ENCODE data around the gene ARHGAP10.

ARHGAP10 gene, protein sequence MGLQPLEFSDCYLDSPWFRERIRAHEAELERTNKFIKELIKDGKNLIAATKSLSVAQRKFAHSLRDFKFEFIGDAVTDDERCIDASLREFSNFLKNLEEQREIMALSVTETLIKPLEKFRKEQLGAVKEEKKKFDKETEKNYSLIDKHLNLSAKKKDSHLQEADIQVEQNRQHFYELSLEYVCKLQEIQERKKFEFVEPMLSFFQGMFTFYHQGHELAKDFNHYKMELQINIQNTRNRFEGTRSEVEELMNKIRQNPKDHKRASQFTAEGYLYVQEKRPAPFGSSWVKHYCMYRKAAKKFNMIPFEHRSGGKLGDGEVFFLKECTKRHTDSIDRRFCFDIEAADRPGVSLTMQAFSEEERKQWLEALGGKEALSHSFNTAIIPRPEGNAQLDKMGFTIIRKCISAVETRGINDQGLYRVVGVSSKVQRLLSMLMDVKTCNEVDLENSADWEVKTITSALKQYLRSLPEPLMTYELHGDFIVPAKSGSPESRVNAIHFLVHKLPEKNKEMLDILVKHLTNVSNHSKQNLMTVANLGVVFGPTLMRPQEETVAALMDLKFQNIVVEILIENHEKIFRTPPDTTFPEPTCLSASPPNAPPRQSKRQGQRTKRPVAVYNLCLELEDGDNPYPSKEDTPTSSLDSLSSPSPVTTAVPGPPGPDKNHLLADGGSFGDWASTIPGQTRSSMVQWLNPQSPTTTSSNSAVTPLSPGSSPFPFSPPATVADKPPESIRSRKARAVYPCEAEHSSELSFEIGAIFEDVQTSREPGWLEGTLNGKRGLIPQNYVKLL

DNA sequence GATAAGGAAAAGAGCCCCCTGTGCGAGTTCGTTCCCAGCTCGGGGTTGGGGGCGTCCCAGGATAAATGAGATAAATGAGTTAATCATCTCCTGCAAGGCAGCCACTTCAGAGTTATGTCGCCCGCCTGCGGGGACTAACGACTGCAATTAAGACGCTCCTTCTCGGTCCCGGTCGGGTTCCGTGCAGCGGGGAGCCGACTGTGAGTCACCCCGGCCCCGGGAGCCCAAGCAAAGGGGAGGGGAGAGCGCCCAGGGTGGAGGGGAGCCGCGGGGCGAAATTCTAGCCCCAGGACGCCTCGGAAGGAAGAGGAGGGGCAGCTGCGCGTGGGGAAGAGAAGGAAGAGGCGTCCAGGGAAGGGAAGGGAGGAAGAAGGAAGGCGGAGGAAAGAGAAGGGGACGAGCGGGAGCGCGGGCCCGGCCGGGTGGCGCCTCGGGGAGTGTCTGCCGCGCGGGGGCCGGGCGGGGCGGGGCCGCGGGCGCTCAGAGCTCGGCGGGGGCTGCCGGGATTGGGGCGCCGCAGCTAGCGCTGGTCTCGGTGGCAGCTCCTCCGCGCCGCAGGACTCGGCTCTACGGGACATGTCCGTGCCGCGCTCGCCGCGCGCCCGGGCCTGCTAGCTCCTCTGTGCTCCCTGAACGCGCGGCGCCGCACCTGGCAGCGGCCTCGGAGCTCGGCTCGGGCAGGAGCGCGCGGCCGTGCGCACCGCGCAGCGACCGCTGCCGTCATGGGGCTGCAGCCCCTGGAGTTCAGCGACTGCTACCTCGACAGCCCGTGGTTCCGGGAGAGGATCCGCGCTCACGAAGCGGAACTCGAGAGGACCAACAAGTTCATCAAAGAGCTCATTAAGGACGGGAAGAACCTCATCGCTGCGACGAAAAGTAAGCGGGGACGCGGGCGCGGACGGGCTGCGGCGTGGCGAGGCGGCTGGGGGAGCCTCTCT lies at the start of gene ARHGAP10:
ARHGAP10 (plus strand) TSS at position 509 of the 938 bp plus-strand sequence; CDS start at position 723, 214 bp downstream.
- peak within 1 kb of the TSS; percentile 85 for H3K4me3 Mint-ChIP-seq
- H3K9me3 Mint-ChIP-seq = no peaks in the 10 kb centered on the region
- peaks cover 47% of the 10 kb centered on the region for H3K4me1 Mint-ChIP-seq (ENCODE audit: low read depth)
- peak; percentile 83 for DNase-seq
- peaks cover 2% of the 10 kb centered on the region for H3K36me3 Mint-ChIP-seq (ENCODE audit: low read depth)
- H3K27ac Mint-ChIP-seq = peak within 1 kb of the TSS; percentile 87
- peaks cover 6% of the 10 kb centered on the region for H3K27me3 Mint-ChIP-seq

GRCh38 chr4:147682755-147683154 lies 49.1 kb upstream of the ARHGAP10 start:
- Mint-ChIP-seq H3K27me3 (peaks cover 12% of the 10 kb centered on the region), H3K9me3 (no peaks in the 10 kb centered on the region), H3K27ac (peak overlapping the region; percentile 95), H3K36me3 (ENCODE audit: low read depth) (peaks cover 34% of the 10 kb centered on the region), H3K4me1 (ENCODE audit: low read depth) (peaks cover 30% of the 10 kb centered on the region), H3K4me3 (peak overlapping the region; percentile 85)
- no peak for DNase-seq

GRCh38 chr4:147683188-147683591 lies 48.7 kb upstream of the ARHGAP10 start:
- Mint-ChIP-seq H3K27me3 (peaks cover 12% of the 10 kb centered on the region), H3K9me3 (no peaks in the 10 kb centered on the region), H3K4me3 (peak overlapping the region; percentile 85), H3K36me3 (ENCODE audit: low read depth) (peaks cover 30% of the 10 kb centered on the region), H3K4me1 (ENCODE audit: low read depth) (peaks cover 30% of the 10 kb centered on the region), H3K27ac (peak overlapping the region; percentile 95)
- DNase-seq = no peak

DNA sequence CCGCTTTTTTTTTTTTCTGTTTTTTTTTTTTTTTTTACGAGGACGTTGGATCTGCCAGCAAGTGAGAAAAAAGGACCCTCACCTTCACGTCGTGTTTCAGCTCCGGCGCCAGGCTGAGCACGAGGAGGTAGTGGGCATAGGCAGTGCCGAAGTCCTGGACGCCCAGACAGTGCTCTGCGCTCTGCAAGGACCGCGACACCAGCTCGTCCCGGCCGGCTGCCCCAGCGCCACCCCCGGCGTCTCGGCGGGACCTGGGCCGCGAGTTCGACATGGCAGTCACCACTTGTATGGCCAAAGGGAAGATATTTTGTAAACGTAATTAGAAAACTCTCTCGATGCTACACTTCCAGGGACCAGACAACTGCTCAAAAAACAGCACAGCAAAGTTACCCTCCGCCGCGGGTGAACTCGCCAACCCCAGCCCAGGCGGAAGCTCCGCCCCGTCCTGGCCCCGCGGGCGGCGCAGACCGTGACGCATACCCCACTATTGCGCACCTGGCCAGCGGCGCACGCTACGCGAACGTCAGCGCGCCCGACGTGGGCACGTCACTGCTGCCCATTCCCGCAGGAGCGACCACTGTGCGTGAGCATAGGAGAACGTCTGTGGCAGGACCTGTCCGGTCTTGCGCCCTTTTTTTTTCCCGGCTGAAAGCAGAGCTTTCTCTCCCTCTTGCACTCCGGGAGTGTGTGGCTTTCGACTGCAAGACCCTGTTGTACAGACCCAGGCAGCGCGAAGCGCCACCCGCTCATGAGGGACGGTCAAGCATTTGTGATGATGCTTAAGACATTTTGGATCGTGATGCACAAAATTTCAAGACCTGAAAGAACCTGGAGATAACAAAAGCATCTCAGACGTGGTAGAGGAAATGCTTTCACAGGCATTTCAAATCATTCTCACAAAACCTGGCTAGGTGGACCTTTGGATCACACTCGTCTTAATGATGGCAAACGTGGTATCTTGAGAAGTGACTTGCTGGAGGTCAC lies 47.9 kb upstream of the ARHGAP10 start, which contains the start of gene PRMT9:
PRMT9 (minus strand) TSS at position 447 of the 984 bp plus-strand sequence; CDS start at position 271, 176 bp downstream.
- DNase-seq = peak; percentile 93
- peak within 1 kb of the TSS; percentile 95 for H3K27ac Mint-ChIP-seq
- H3K4me3 Mint-ChIP-seq = peak within 1 kb of the TSS; percentile 85
- H3K36me3 Mint-ChIP-seq (ENCODE audit: low read depth) = peaks cover 22% of the 10 kb centered on the region
- H3K9me3 Mint-ChIP-seq = no peaks in the 10 kb centered on the region
- H3K27me3 Mint-ChIP-seq = peaks cover 13% of the 10 kb centered on the region
- peaks cover 29% of the 10 kb centered on the region for H3K4me1 Mint-ChIP-seq (ENCODE audit: low read depth)

DNA sequence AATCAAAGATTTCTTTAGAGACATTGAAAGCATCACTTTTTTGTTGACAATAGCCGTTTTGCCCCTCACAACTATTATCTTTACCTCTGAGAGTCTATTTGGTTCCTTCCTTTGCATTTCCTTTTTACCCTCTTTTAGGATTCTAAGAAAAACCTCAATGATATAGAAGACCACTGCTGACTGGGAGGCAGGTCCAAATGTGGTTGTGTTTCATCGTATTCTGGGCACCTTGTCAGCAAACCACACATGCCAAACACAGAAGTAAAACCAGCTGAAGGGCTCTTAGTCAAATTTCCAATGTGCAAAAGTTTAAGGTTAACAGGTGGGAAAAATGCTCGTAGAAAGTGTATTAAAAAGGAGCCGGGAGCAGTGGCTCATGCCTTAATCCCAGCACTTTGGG lies 42.8 kb upstream of the ARHGAP10 start:
- H3K27me3 Mint-ChIP-seq = peaks cover 36% of the 10 kb centered on the region
- H3K36me3 Mint-ChIP-seq (ENCODE audit: low read depth) = peaks cover 4% of the 10 kb centered on the region
- DNase-seq = no peak
- H3K9me3 Mint-ChIP-seq = no peaks in the 10 kb centered on the region
- peaks cover 12% of the 10 kb centered on the region for H3K4me1 Mint-ChIP-seq (ENCODE audit: low read depth)
- no peak overlapping the region for H3K4me3 Mint-ChIP-seq
- H3K27ac Mint-ChIP-seq = no peak overlapping the region

- no peak for DNase-seq
- Mint-ChIP-seq H3K27ac (no peak overlapping the region), H3K9me3 (no peaks in the 10 kb centered on the region), H3K27me3 (peaks cover 31% of the 10 kb centered on the region), H3K4me1 (ENCODE audit: low read depth) (peaks cover 4% of the 10 kb centered on the region), H3K4me3 (no peak overlapping the region), H3K36me3 (ENCODE audit: low read depth) (no peaks in the 10 kb centered on the region)
These were observed 40.1 kb upstream of the ARHGAP10 start for GRCh38 chr4:147691820-147692219.

DNA sequence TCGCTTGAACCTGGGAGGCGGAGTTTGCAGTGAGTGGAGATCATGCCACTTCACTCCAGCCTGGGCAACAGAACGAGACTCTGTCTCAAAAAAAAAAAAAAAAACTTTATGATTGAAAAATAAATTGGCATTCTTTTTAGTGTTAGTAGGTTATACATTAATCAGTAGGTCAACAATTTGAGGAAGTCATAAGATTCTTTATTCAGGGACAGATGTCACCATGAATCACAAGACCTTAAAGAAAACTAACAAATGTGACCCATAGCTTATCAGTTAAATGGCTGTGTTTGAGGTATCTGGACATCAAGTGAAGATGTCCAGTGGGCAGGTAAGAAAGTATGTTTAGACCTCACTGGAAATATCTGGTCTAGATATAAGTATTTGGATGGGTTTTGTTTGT lies 38.7 kb upstream of the ARHGAP10 start:
- H3K4me3 Mint-ChIP-seq = no peak overlapping the region
- no peak overlapping the region for H3K27ac Mint-ChIP-seq
- no peak for DNase-seq
- peaks cover 30% of the 10 kb centered on the region for H3K27me3 Mint-ChIP-seq
- peaks cover 4% of the 10 kb centered on the region for H3K4me1 Mint-ChIP-seq (ENCODE audit: low read depth)
- no peaks in the 10 kb centered on the region for H3K9me3 Mint-ChIP-seq
- H3K36me3 Mint-ChIP-seq (ENCODE audit: low read depth) = no peaks in the 10 kb centered on the region

DNA sequence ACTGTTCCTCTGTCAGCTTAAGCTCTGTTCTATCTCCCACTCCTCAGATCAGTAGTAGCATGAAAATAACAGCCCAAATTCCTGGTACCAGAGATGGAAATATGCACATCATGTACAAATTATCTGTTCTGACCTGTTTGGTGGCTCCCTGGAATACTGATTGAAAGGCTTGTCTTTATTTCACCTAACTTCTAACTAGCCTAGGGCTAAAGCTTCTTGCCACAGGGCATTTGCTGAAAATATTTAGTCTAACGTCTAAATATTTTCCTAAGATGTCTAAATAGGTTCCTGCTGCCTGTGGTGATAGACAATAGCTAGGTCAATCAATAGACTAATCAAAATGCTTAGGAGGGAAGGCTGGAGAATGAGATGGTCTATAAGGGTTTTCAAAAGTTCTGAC lies 35.0 kb upstream of the ARHGAP10 start:
- Mint-ChIP-seq H3K9me3 (no peaks in the 10 kb centered on the region), H3K27me3 (peaks cover 15% of the 10 kb centered on the region)

GRCh38 chr4:147704846-147705245 lies 27.0 kb upstream of the ARHGAP10 start:
- Mint-ChIP-seq H3K27ac (no peak overlapping the region), H3K9me3 (no peaks in the 10 kb centered on the region), H3K27me3 (no peaks in the 10 kb centered on the region), H3K36me3 (ENCODE audit: low read depth) (no peaks in the 10 kb centered on the region), H3K4me3 (no peak overlapping the region), H3K4me1 (ENCODE audit: low read depth) (peaks cover 2% of the 10 kb centered on the region)
- no peak for DNase-seq

More for the DNA sequence above, 35.0 kb upstream of the ARHGAP10 start:
- no peak overlapping the region for H3K4me3 Mint-ChIP-seq
- no peak for DNase-seq
- H3K36me3 Mint-ChIP-seq (ENCODE audit: low read depth) = no peaks in the 10 kb centered on the region
- no peaks in the 10 kb centered on the region for H3K4me1 Mint-ChIP-seq (ENCODE audit: low read depth)
- no peak overlapping the region for H3K27ac Mint-ChIP-seq

GRCh38 chr4:147707892-147708672 lies 23.8 kb upstream of the ARHGAP10 start:
- Mint-ChIP-seq H3K27ac (no peak overlapping the region), H3K4me3 (no peak overlapping the region), H3K36me3 (ENCODE audit: low read depth) (no peaks in the 10 kb centered on the region), H3K9me3 (no peaks in the 10 kb centered on the region), H3K27me3 (no peaks in the 10 kb centered on the region), H3K4me1 (ENCODE audit: low read depth) (peaks cover 2% of the 10 kb centered on the region)
- peak; percentile 39 for DNase-seq

- Mint-ChIP-seq H3K4me1 (ENCODE audit: low read depth) (peaks cover 2% of the 10 kb centered on the region), H3K4me3 (no peak overlapping the region), H3K36me3 (ENCODE audit: low read depth) (no peaks in the 10 kb centered on the region), H3K9me3 (no peaks in the 10 kb centered on the region), H3K27me3 (no peaks in the 10 kb centered on the region), H3K27ac (no peak overlapping the region)
- DNase-seq = no peak
These were observed 21.9 kb upstream of the ARHGAP10 start for GRCh38 chr4:147709999-147710398.

DNA sequence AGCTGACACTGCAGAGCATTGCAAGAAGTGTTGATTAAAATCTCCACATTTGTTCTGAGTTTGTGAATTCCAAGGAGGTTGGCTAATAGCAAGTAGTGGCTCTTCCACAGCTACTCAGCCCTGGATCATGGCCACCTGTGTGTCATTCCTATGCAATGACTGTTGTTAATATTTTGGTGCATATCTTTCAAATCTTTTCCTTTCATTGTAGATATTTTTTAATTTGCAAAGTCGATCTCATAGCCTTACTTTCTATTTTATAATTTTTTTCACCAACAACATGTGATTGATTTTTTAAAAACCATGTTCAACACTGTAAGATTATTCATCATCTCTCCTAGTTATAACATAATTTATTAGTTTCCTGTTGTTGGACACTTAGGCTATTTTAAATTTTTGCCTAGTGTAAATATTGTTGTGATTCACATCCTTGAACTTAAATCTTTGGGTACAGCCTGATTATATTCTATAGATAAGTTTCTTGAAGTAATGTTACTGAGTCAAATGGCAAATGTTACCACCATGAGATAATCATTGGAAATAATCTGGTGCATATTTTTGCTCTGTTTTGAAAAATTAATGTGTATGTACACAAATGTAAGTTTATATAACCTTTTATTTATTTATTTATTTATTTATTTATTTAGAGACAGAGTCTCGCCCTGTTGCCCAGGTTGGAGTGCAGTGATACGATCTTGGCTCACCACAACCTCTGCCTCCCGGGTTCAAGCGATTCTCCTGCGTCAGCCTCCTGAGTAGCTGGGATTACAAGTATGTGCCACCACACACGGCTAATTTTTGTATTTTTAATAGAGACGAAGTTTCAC lies 17.1 kb upstream of the ARHGAP10 start:
- Mint-ChIP-seq H3K27ac (no peak overlapping the region), H3K4me1 (ENCODE audit: low read depth) (peaks cover 3% of the 10 kb centered on the region), H3K36me3 (ENCODE audit: low read depth) (no peaks in the 10 kb centered on the region), H3K27me3 (no peaks in the 10 kb centered on the region), H3K9me3 (no peaks in the 10 kb centered on the region), H3K4me3 (no peak overlapping the region)
- DNase-seq = no peak

Measured in activated T-cell treated with anti-CD3 and anti-CD28 coated beads, Interleukin-2, amount 50 U/mL, for 24 hours (primary cell).